Stomach (tissue), 9 donors: ENCODE measurements around the gene NACA2. TPM values are rescaled to one million over a fixed set of nuclear protein-coding genes. Genes with fewer than 3 reads are reported as not detected.
A peak's percentile ranks its signal among the peaks of the same experiment; 100 is the strongest.
"Not testable (repeated sequence)": the region's sequence is repeated elsewhere in the genome, so short reads cannot be mapped to it uniquely, and the experiment has no call there.

Experiments used
- DNase-seq, 2 donors: peaks; one replicate each; pipeline versions ENCODE4 v3.0.0 to v3.0.0-alpha.2; 2013 to 2019
- H3K27ac ChIP-seq, 5 donors: fragments of 200-600 bp in 4 of 5; sonication (generic) in 4 of 5; one replicate each; pipeline ENCODE4 v1.5.1; 2013 to 2019; ENCODE audit warnings: mild to moderate bottlenecking in 1 of 5, moderate library complexity in 1 of 5
- H3K27me3 ChIP-seq, 3 donors: fragments of 200-600 bp; sonication (generic); one replicate each; pipeline ENCODE4 v1.5.1; 2017 to 2019; ENCODE audit warnings: mixed run types in 1 of 3
- H3K36me3 ChIP-seq, 4 donors: fragments of 200-600 bp; sonication (generic); 1 replicate in 3 of 4; 2 replicates in 1 of 4; pipeline ENCODE4 v1.5.1; 2016 to 2019
- H3K4me1 ChIP-seq, 4 donors: fragments of 200-600 bp; sonication (generic); one replicate each; pipeline ENCODE4 v1.5.1; 2016 to 2019
- H3K4me3 ChIP-seq, 4 donors: fragments of 200-600 bp; sonication (generic) in 3 of 4; one replicate each; pipeline ENCODE4 v1.5.1; 2016 to 2019; ENCODE audit warnings: mild to moderate bottlenecking in 1 of 4
- H3K9me3 ChIP-seq, 4 donors: fragments of 200-600 bp; sonication (generic); one replicate each; pipeline ENCODE4 v1.5.1; 2016 to 2019
- CTCF ChIP-seq, 7 experiments: fragments of 450-650 bp in 4 of 7; fragments of 200-600 bp in 3 of 7; sonication (generic) in 3 of 7; IDR thresholded peaks; one replicate each; pipeline ENCODE4 v1.5.1; 2016 to 2019; ENCODE audit warnings: antibody characterized with exemption in 7 of 7, control low read depth in 2 of 7, mild to moderate bottlenecking in 1 of 7
- EP300 ChIP-seq: sonication (generic); formaldehyde crosslinking; IDR thresholded peaks from one replicate; pipeline ENCODE4 v1.6.1; 2017; ENCODE audit warnings: antibody characterized with exemption
- POLR2A ChIP-seq, 4 donors: fragments of 450-650 bp; IDR thresholded peaks; one replicate each; pipeline ENCODE4 v1.6.1; 2016; ENCODE audit warnings: antibody characterized with exemption in 4 of 4, control low read depth in 2 of 4, mild to moderate bottlenecking in 1 of 4, moderate library complexity in 1 of 4
- POLR2AphosphoS5 ChIP-seq, 3 donors: sonication (generic); formaldehyde crosslinking; IDR thresholded peaks; one replicate each; pipeline ENCODE4 v1.6.1; 2016; ENCODE audit warnings: antibody characterized with exemption in 3 of 3
- whole genome bisulfite sequencing, 5 donors: extraction: QIAGEN DNeasy Blood & Tissue Kit in 3 of 5; methylation state at CpG; one replicate each; pipeline versions ENCODE4 v1.1.5 to v1.1.7; 2013 to 2018; 5-methylcytosine and 5-hydroxymethylcytosine counted together
- intact Hi-C: fragments of 100-400 bp; cut with DNase I; formaldehyde crosslinking; loops from one replicate; pipeline ENCODE4 v1.15.1; 2023; ENCODE audit warnings: low total_unique reads
- polyA plus RNA-seq, 3 donors: library from polyadenylated mRNA; stranded (reverse); fragments of 200-250 nt; gene quantifications; one replicate each; pipeline ENCODE4 v1.2.3, GENCODE V29; 2013
- total RNA-seq, 5 donors: library from RNA; depleted of rRNA; stranded (reverse); fragments of >200 nt; gene quantifications; one replicate each; pipeline versions ENCODE4 v1.1.0 to v1.2.3, GENCODE V29; 2014 to 2016
- donor health status: healthy with polysubstance abuse.
- donor health status: Bipolar disorder and iron deficiency.
- donor health status: healthy.

Gene NACA2
- total and polyA plus RNA-seq, 8 donors = 0.28 TPM; not detected in 7

DNA sequence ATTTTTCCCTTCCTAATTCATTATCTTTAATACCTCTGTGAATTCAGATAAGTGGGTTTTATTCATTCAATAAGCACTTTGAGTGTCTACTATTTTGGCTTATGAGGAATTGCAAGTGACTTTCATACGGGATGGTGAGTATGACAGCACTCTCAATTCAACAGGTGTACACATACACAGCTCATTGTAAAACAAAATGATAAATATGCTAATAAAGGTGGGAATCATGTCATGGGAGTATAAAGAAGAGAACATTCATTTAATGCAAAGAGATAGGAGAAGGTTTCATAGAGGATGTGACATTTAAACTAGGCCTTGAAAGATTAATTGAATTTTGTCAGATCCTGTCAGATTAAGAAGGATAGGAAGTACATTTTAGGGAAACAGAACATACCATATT is 19.4 kb downstream of the NACA2 start:
- intact Hi-C loops = no loop called here
- 93 to 100% (median 93%) methylated on average over 1 of the region's 1 CpG for WGBS, 5 donors
- Histone ChIP-seq H3K4me1 (peaks cover 0 to 4% (median 0%) of the 10 kb centered on the region in 4 donors), H3K27me3 (no peaks in the 10 kb centered on the region), H3K36me3 (no peaks in the 10 kb centered on the region), H3K9me3 (peaks cover 0 to 16% (median 0%) of the 10 kb centered on the region in 4 donors), H3K27ac (no peak overlapping the region), H3K4me3 (no peak overlapping the region)
- no peak for TF ChIP-seq POLR2A (IDR thresholded peaks at IDR 0.05)
- TF ChIP-seq EP300 = no peak
- TF ChIP-seq CTCF (IDR thresholded peaks at IDR 0.05) = no peak
- no peak for TF ChIP-seq POLR2AphosphoS5 (IDR thresholded peaks at IDR 0.05)
- DNase-seq = no peak

- Histone ChIP-seq H3K36me3 (no peaks in the 10 kb centered on the region), H3K4me1 (peaks cover 0 to 4% (median 0%) of the 10 kb centered on the region in 4 donors), H3K27ac (no peak overlapping the region), H3K4me3 (no peak overlapping the region), H3K27me3 (no peaks in the 10 kb centered on the region), H3K9me3 (peaks cover 0 to 16% (median 0%) of the 10 kb centered on the region in 4 donors)
- WGBS, 5 donors = 88 to 95% (median 91%) methylated on average over 1 of the region's 1 CpG
- no peak for DNase-seq
- TF ChIP-seq EP300 = no peak
- TF ChIP-seq CTCF (IDR thresholded peaks at IDR 0.05) = no peak
- no peak for TF ChIP-seq POLR2AphosphoS5 (IDR thresholded peaks at IDR 0.05)
- TF ChIP-seq POLR2A (IDR thresholded peaks at IDR 0.05) = no peak
- intact Hi-C loops = no loop called here
Measured at GRCh38 chr17:61570118-61570517, 20.9 kb downstream of the NACA2 start.

GRCh38 chr17:61569525-61569924 is 21.5 kb downstream of the NACA2 start:
- H3K4me3 ChIP-seq, H3K27me3 ChIP-seq, H3K27ac ChIP-seq, DNase-seq, H3K36me3 ChIP-seq, H3K4me1 ChIP-seq, intact Hi-C loops: not testable (repeated sequence)
- 91 to 98% (median 96%) methylated on average over 5 of the region's 5 CpGs for WGBS, 5 donors
- peaks cover 0 to 16% (median 0%) of the 10 kb centered on the region in 4 donors for H3K9me3 ChIP-seq

- Histone ChIP-seq H3K27me3 (no peaks in the 10 kb centered on the region), H3K4me3 (no peak overlapping the region), H3K4me1 (no peaks in the 10 kb centered on the region), H3K27ac (peak overlapping the region in 3 of 5 donors; percentile 7 to 53 (median 45)), H3K36me3 (no peaks in the 10 kb centered on the region), H3K9me3 (peaks cover 0 to 16% (median 0%) of the 10 kb centered on the region in 4 donors)
- WGBS, 5 donors = 75 to 83% (median 77%) methylated on average over 14 of the region's 14 CpGs
- peak in 1 of 2 donors; percentile 73 for DNase-seq
- intact Hi-C loops = no loop called here
- TF ChIP-seq POLR2A (IDR thresholded peaks at IDR 0.05) (no peak), EP300 (no peak), POLR2AphosphoS5 (IDR thresholded peaks at IDR 0.05) (peak in 1 of 3 donors; percentile 18), CTCF (IDR thresholded peaks at IDR 0.05) (no peak)
Measured at GRCh38 chr17:61568219-61569072, 22.6 kb downstream of the NACA2 start.
